Middle frontal gyrus (tissue), 1 donor: ENCODE results near the gene INPP4A.

Experiments used
- DNase-seq: peaks from one replicate; pipeline ENCODE4 v3.0.0-alpha.2; 2015; ENCODE audit warnings: low spot score; ENCODE audit errors: extremely low spot score

The INPP4A gene

GRCh38 chr2:98617149-98617548, 172.5 kb downstream of the INPP4A start:
- no peak for DNase-seq

- no peak for DNase-seq
These were observed 179.0 kb downstream of the INPP4A start for GRCh38 chr2:98623657-98624056.

DNA sequence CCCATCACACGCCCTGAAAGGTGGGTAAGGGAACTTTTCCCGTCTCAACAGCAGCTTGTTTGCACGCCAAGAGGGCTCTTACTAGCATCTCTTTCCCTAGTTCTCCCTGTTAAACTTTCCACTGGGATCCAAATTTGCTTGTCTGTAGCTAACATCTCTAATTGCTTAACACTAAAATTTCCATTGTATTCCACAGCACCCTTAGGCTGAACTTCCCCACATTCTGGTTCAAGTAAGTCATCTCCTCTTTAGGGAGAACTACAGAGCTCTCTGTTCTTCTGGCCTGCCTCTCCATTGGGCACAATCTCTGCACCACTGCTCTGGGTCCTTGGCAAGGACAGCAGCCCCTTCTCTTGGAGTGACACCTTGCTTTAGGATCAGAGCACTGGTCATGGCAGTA, 187.7 kb downstream of the INPP4A start:
- DNase-seq: no peak

- no peak for DNase-seq
These were observed 189.9 kb downstream of the INPP4A start for GRCh38 chr2:98634406-98635092.

DNA sequence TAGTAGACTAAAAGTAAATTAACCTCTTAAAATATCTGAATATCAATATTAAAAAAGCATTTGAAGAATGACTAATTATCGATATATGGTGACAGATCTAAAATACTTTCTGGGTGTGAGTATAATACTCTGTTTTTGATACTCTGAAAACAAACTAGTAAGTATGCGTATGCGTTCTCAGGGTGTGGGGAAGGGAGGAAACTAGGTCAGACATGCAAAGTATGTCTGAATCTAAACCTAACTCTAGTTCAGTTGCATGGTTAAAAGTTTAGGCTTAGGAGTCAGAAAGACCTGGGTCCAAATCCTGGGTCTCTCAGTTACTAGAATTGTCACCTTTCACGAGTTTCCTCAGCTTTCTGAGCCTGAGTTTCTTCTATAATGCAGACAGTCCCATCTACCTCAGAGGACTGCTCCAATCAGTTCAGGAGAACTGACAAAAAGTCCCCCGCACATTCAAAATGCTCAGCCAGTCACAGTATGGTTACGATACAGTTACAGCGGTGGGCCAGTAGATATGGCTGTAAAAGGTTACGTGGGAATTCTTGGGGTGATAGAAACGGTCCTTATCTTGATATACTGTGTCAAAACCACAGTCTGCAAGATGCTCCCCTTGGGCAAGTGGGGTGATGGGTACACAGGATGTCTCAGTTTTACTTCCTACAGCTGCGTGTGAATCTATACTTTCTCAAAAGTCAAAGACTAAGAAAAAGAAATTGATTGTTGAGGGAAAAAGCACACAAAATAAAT, 192.9 kb downstream of the INPP4A start:
- DNase-seq: no peak

DNA sequence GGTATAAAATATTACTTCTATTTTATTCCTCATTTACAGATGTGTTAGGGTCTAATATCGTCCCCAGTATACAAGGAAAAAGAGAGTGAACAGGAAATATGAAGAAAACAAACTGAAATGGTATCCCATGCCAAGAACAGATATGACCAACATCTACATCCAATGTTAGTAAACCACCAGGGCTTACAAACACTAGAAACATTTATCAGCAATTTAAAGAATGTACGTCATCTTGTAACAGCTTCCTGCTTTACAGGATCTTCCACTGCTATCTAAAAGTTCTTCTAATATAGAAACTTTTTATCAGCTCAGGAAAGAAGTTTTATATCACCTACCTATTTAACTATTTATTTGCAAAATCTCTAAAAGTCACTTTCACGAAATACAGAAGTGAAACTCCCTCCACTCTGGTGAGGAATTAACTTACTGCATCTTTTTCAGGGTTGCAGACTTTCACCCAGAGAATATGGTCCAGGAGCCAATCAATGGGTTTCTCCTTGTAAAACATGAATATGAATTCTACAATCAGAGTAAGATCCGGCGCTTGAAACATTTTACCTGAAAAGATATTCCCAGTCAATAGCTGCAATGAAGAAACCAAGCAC, 198.9 kb downstream of the INPP4A start:
- no peak for DNase-seq
